HG02870 (cell line): ENCODE measurements around the gene KITLG.
A peak's percentile ranks its signal among the peaks of the same experiment; 100 is the strongest.
"Not testable (repeated sequence)": the region's sequence is repeated elsewhere in the genome, so short reads cannot be mapped to it uniquely, and the experiment has no call there.

Experiments
- ATAC-seq: cut with Tn5 transposase; IDR thresholded peaks from one replicate; pipeline ENCODE4 v1.9.1; 2021; ENCODE audit warnings: mild to moderate bottlenecking, moderate library complexity; ENCODE audit not compliant: unreplicated experiment

Gene KITLG

GRCh38 chr12:88580051-88580871 is at the start of gene KITLG:
TSS of gene KITLG (minus strand) at chr12:88580471. CDS start at chr12:88580278, 193 bp downstream.
- peak; percentile 53 for ATAC-seq

- ATAC-seq: no peak
Measured at GRCh38 chr12:88628856-88629509, 48.7 kb upstream of the KITLG start.

- not testable (repeated sequence) for ATAC-seq
Measured at GRCh38 chr12:88628035-88628434, 47.8 kb upstream of the KITLG start.

- ATAC-seq: no peak
Measured at GRCh38 chr12:88627501-88627900, 47.2 kb upstream of the KITLG start.

- no peak for ATAC-seq
Measured at GRCh38 chr12:88625356-88625755, 45.1 kb upstream of the KITLG start.

- ATAC-seq: no peak
Measured at GRCh38 chr12:88624911-88625310, 44.6 kb upstream of the KITLG start.

GRCh38 chr12:88623777-88624548 is 43.7 kb upstream of the KITLG start:
- ATAC-seq: no peak

- no peak for ATAC-seq
Measured at GRCh38 chr12:88617352-88617751, 37.1 kb upstream of the KITLG start.

GRCh38 chr12:88615490-88615889 is 35.2 kb upstream of the KITLG start:
- no peak for ATAC-seq

GRCh38 chr12:88604646-88605045 is 24.4 kb upstream of the KITLG start:
- no peak for ATAC-seq

GRCh38 chr12:88600272-88600671 is 20.0 kb upstream of the KITLG start:
- no peak for ATAC-seq

GRCh38 chr12:88597365-88597764 is 17.1 kb upstream of the KITLG start:
- no peak for ATAC-seq

- ATAC-seq: no peak
Measured at GRCh38 chr12:88595697-88596096, 15.4 kb upstream of the KITLG start.

- no peak for ATAC-seq
Measured at GRCh38 chr12:88594780-88595179, 14.5 kb upstream of the KITLG start.

- no peak for ATAC-seq
Measured at GRCh38 chr12:88591343-88591742, 11.1 kb upstream of the KITLG start.

- ATAC-seq: no peak
Measured at GRCh38 chr12:88590851-88591250, 10.6 kb upstream of the KITLG start.

GRCh38 chr12:88585077-88585476 is 4.8 kb upstream of the KITLG start:
- ATAC-seq: no peak

GRCh38 chr12:88579601-88580050 is 645 bp downstream of the KITLG start:
- ATAC-seq: no peak

- no peak for ATAC-seq
Measured at GRCh38 chr12:88579161-88579517, 1.1 kb downstream of the KITLG start.

GRCh38 chr12:88578276-88579160 is 1.8 kb downstream of the KITLG start:
- no peak for ATAC-seq

GRCh38 chr12:88577537-88577936 is 2.7 kb downstream of the KITLG start:
- no peak for ATAC-seq
